ENCODE data around the gene CFLAR. TPM values are rescaled to one million over a fixed set of nuclear protein-coding genes. Genes with fewer than 3 reads are reported as not detected.

CFLAR gene
- total RNA-seq, 1 experiment from 2014 or later: 70.1 TPM

DNA sequence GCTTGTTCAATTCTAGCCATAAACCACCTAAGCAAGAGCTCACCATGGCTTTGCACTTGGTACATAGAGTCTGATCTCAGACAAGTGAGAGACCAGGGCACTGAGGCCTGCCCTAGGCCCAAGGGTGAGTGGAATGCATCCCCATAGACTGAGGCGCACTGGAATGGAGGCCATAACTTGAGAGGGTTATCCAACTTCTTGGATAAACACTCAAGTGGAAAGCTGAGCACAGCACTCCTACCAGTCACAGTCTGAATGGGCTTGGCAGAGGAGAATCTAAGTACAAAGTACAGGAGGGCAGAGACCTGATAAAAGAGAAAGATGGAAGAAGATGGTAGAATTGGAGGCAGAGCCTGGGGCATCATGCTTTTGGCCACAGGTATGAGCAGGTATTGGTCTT lies 36.6 kb downstream of the CFLAR start:
- DNase-seq (ENCODE audit: unreplicated experiment): no peak
- Mint-ChIP-seq H3K4me3 (ENCODE audit: unreplicated experiment) (no peak overlapping the region), H3K27ac (ENCODE audit: low read depth, unreplicated experiment) (peak overlapping the region; percentile 97), H3K36me3 (ENCODE audit: insufficient read depth, unreplicated experiment) (peaks cover 78% of the 10 kb centered on the region), H3K9me3 (ENCODE audit: unreplicated experiment) (peaks cover 7% of the 10 kb centered on the region), H3K4me1 (ENCODE audit: insufficient read depth, unreplicated experiment) (peaks cover 45% of the 10 kb centered on the region), H3K27me3 (ENCODE audit: insufficient read depth, unreplicated experiment) (no peaks in the 10 kb centered on the region)
- intact Hi-C loops (cut with micrococcal nuclease): no loop called here
- BruUV-seq (replicated peaks): no TSS peak
- POLR2A ChIA-PET: interaction anchor here (12.7 kb wide), 1 partner anchor 36 kb away, joined by 198 read pairs; the partner anchor contains the start of gene CFLAR
- TF ChIP-seq CTCF (IDR thresholded peaks at IDR 0.05; ENCODE audit: unreplicated experiment): no peak
- CTCF ChIA-PET: interaction anchor here (0.8 to 3.8 kb wide), 3 partner anchors 35 to 82 kb away, joined by 8 to 35 read pairs (median 10); no protein-coding TSS in a partner anchor

DNA sequence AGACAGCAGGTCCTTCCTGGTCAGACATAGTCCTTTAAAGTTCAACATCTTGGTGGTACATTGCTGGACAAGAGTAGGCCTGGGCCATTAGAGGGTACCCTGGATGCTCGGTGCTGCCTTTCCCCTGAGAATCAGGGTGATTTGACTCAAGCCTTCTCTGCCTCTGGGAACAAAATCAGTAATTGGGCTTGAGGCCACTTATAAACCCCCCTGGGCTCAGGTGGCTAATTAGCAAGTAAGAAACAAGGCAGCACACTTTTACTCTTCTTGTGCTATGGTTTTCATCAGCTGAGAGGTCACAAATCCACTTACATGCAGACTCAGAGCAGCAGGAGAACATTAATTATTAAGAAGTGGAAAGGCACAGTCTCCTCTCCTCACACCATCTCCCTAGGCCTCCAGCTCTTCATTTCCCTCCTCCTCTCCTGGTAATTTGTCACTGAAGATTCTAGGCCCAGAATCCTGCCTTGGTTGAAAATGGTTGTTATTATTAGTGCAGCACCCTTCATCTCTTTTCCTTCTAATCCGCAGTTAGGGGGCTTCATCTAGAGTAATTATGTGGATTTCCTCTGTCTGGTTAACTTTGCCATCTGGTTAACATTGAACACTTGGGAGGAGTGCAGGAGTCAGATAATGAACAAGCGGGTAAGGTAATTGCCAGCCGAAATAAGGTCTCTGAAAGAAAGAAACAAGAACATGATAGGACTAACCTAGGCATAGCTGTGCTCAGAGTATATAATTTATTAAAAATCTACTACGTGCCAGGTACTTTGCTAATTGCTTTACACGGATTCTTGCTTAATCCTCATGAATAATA lies 37.2 kb downstream of the CFLAR start:
- peak overlapping the region; percentile 54 for H3K27ac Mint-ChIP-seq (ENCODE audit: low read depth, unreplicated experiment)
- TF ChIP-seq CTCF (IDR thresholded peaks at IDR 0.05; ENCODE audit: unreplicated experiment): no peak
- intact Hi-C loops (cut with micrococcal nuclease): no loop called here
- no peak for DNase-seq (ENCODE audit: unreplicated experiment)
- H3K4me3 Mint-ChIP-seq (ENCODE audit: unreplicated experiment): no peak overlapping the region
- CTCF ChIA-PET: interaction anchor here (0.8 to 3.8 kb wide), 4 partner anchors 35 to 83 kb away, joined by 5 to 35 read pairs (median 9); no protein-coding TSS in a partner anchor
- POLR2A ChIA-PET: interaction anchor here (12.7 kb wide), 1 partner anchor 36 kb away, joined by 198 read pairs; the partner anchor contains the start of gene CFLAR
- H3K4me1 Mint-ChIP-seq (ENCODE audit: insufficient read depth, unreplicated experiment): peaks cover 48% of the 10 kb centered on the region
- no TSS peak for BruUV-seq (replicated peaks)
- H3K27me3 Mint-ChIP-seq (ENCODE audit: insufficient read depth, unreplicated experiment): no peaks in the 10 kb centered on the region
- H3K9me3 Mint-ChIP-seq (ENCODE audit: unreplicated experiment): peaks cover 7% of the 10 kb centered on the region
- H3K36me3 Mint-ChIP-seq (ENCODE audit: insufficient read depth, unreplicated experiment): peaks cover 83% of the 10 kb centered on the region

DNA sequence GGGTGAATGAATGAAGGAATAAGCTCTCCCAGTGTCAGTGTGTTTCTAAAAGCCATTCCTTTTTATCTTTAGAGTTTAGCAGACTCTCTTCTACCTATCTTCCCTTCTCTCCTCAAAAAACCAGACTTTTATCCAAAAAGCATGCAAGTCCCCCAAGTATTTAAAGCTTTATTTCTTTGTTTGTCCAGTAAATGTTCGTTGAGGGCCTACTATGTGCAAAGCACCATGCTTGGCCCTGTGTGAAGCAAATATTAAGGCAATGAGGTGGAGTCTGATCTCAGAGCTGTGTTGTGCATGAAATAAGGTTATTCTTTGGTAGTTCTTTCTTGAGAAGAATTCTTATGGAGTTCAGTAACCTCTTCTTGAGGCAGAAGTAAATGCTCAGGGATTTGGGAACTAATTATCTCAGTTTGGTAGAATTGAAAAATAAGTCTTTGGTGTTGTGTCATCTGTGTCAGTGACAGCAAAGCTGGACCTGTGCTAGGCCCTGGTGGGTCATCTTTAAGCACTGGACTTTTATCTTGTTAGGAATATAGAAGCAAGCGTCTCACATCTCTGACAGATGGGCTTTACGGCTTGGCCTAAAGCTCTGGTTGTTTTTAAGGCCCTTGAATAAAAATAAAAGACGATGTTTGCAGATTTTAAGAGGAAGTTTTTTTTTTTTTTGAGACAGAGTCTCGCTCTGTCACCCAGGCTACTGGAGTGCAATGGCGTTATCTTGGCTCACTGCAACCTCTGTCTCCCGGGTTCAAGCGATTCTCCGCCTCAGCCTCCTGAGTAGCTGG lies 38.8 kb downstream of the CFLAR start:
- POLR2A ChIA-PET: interaction anchor here (0.7 to 12.7 kb wide), 5 partner anchors 34 to 266 kb away, joined by 3 to 198 read pairs (median 6); partner anchors contain the start of genes CFLAR, NDUFB3 and PPIL3
- H3K36me3 Mint-ChIP-seq (ENCODE audit: insufficient read depth, unreplicated experiment): peaks cover 90% of the 10 kb centered on the region
- intact Hi-C loops (cut with micrococcal nuclease): no loop called here
- peaks cover 7% of the 10 kb centered on the region for H3K9me3 Mint-ChIP-seq (ENCODE audit: unreplicated experiment)
- no peak for TF ChIP-seq CTCF (IDR thresholded peaks at IDR 0.05; ENCODE audit: unreplicated experiment)
- H3K4me1 Mint-ChIP-seq (ENCODE audit: insufficient read depth, unreplicated experiment): peaks cover 32% of the 10 kb centered on the region
- no peak for DNase-seq (ENCODE audit: unreplicated experiment)
- no peak overlapping the region for H3K4me3 Mint-ChIP-seq (ENCODE audit: unreplicated experiment)
- BruUV-seq (replicated peaks): no TSS peak
- H3K27ac Mint-ChIP-seq (ENCODE audit: low read depth, unreplicated experiment): no peak overlapping the region
- no peaks in the 10 kb centered on the region for H3K27me3 Mint-ChIP-seq (ENCODE audit: insufficient read depth, unreplicated experiment)
- CTCF ChIA-PET: interaction anchor here (0.5 to 3.8 kb wide), 10 partner anchors 15 to 192 kb away, joined by 3 to 35 read pairs (median 3); partner anchors contain the start of gene ORC2

- ChIA-PET POLR2A (interaction anchor here (12.7 kb wide), 1 partner anchor 39 kb away, joined by 198 read pairs; the partner anchor contains the start of gene CFLAR), CTCF (interaction anchor here (1.3 to 3.8 kb wide), 3 partner anchors 38 to 193 kb away, joined by 4 to 35 read pairs (median 8); partner anchors contain the start of gene ORC2)
- peaks cover 23% of the 10 kb centered on the region for H3K4me1 Mint-ChIP-seq (ENCODE audit: insufficient read depth, unreplicated experiment)
- intact Hi-C loops (cut with micrococcal nuclease): no loop called here
- H3K36me3 Mint-ChIP-seq (ENCODE audit: insufficient read depth, unreplicated experiment): peaks cover 90% of the 10 kb centered on the region
- no peak for DNase-seq (ENCODE audit: unreplicated experiment)
- peaks cover 7% of the 10 kb centered on the region for H3K9me3 Mint-ChIP-seq (ENCODE audit: unreplicated experiment)
- no peaks in the 10 kb centered on the region for H3K27me3 Mint-ChIP-seq (ENCODE audit: insufficient read depth, unreplicated experiment)
- no peak for TF ChIP-seq CTCF (IDR thresholded peaks at IDR 0.05; ENCODE audit: unreplicated experiment)
- BruUV-seq (replicated peaks): no TSS peak
- H3K4me3 Mint-ChIP-seq (ENCODE audit: unreplicated experiment): no peak overlapping the region
- H3K27ac Mint-ChIP-seq (ENCODE audit: low read depth, unreplicated experiment): peak overlapping the region; percentile 31
Measured at GRCh38 chr2:201156036-201156435, 40.1 kb downstream of the CFLAR start.

Measured in MCF 10A (cell line).